GM19099 (cell line): ENCODE measurements around the gene VAMP2.

Source experiments
- POLR2A ChIP-seq: IDR thresholded peaks from 3 replicates; pipeline ENCODE4 v1.6.1; 2011; ENCODE audit warnings: low read depth; ENCODE audit not compliant: insufficient read length; ENCODE audit errors: extremely low read depth

Gene VAMP2

GRCh38 chr17:8162997-8163977 lies 539 bp upstream of the VAMP2 start:
- no peak for TF ChIP-seq POLR2A

- no peak for TF ChIP-seq POLR2A
These were observed 1.2 kb downstream of the VAMP2 start for GRCh38 chr17:8161289-8162232.

- TF ChIP-seq POLR2A = no peak
These were observed 2.0 kb downstream of the VAMP2 start for GRCh38 chr17:8160741-8161221.

- TF ChIP-seq POLR2A = no peak
These were observed 2.5 kb downstream of the VAMP2 start for GRCh38 chr17:8160224-8160577.

- no peak for TF ChIP-seq POLR2A
These were observed 3.1 kb downstream of the VAMP2 start for GRCh38 chr17:8159459-8160223.

GRCh38 chr17:8159032-8159400 lies 3.7 kb downstream of the VAMP2 start:
- no peak for TF ChIP-seq POLR2A

- TF ChIP-seq POLR2A = no peak
These were observed 4.3 kb downstream of the VAMP2 start for GRCh38 chr17:8158267-8159031.

GRCh38 chr17:8156246-8156992 lies 6.3 kb downstream of the VAMP2 start:
- TF ChIP-seq POLR2A = peak; percentile 72

- TF ChIP-seq POLR2A = no peak
These were observed 6.8 kb downstream of the VAMP2 start for GRCh38 chr17:8155996-8156245.

- no peak for TF ChIP-seq POLR2A
These were observed 7.3 kb downstream of the VAMP2 start for GRCh38 chr17:8155231-8155995.

- no peak for TF ChIP-seq POLR2A
These were observed 8.1 kb downstream of the VAMP2 start for GRCh38 chr17:8154608-8155155.

GRCh38 chr17:8153957-8154607 lies 8.7 kb downstream of the VAMP2 start:
- TF ChIP-seq POLR2A = no peak
